Measurements from ENCODE around the gene PRPSAP2.
"Not testable (repeated sequence)": the region's sequence is repeated elsewhere in the genome, so short reads cannot be mapped to it uniquely, and the experiment has no call there.

Gene PRPSAP2

DNA sequence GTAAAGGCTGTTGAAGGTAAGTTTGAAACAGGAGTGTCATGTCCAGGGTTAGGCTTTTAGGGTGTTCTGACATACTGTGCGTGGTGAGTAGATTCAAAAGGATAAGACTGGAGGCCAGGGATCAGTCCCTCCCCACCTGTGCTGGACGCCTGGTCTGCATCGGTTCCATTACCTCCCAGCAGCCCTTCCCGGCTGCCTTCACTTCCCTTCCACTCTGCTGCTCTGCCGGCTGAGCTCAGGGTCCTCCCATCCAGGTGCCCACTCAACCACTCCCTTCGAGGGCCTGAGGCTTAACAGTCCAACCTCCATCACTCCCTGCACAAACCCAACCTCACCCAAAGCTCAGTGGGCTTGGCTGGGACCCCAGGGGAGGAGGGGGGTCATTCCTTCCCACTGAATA is 89.9 kb downstream of the PRPSAP2 start:
- DNase-seq = no peak

DNA sequence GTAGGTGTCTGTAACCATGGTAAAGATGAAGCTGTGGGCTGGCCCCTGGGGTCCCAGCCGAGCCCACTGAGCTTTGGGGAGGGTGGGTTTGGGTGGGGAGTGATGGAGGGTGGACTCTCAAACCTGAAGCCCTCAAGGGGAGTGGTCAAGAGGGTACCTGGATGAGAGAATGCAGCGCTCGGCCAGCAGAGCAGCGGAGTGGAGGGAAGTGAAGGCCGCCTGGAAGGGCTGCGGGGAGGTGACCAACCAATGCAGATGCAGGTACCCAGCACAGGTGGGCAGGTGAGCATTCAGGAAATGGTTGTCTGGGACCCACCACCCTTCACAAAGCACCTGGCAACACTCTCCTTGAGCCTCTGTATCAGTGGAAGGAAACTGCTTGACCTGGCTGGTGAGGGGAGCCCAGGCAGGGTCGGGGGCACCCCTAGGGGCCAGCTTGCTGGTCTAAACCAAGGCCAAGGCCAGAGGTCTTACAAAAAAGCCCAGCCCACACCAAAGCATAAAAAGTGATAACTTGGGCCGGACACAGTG is 90.6 kb downstream of the PRPSAP2 start:
- no peak for DNase-seq

- no peak for DNase-seq
Observed at GRCh38 chr17:18949566-18949965, 91.6 kb downstream of the PRPSAP2 start.

DNA sequence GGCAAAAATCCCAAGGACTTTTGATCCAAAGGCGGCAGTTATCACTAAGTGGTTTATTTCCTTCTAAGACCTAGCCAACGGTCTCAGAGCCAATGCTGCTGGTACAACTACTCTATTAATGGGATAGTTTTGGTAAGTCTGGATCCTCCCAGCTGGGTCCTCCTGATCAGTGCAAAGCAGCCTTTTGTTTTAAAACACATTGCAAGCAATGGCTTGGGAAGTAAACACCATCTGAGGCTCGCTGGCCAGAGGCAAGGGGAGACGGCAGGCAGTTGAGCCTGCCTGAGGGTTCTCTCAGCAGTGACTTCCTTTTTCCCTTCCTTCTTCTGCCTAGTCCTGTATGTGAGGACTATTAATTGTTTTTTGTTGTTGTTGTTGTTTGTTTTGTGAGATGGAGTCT is 92.4 kb downstream of the PRPSAP2 start:
- DNase-seq = no peak

GRCh38 chr17:18950944-18951905 is 93.3 kb downstream of the PRPSAP2 start:
- no peak for DNase-seq

DNA sequence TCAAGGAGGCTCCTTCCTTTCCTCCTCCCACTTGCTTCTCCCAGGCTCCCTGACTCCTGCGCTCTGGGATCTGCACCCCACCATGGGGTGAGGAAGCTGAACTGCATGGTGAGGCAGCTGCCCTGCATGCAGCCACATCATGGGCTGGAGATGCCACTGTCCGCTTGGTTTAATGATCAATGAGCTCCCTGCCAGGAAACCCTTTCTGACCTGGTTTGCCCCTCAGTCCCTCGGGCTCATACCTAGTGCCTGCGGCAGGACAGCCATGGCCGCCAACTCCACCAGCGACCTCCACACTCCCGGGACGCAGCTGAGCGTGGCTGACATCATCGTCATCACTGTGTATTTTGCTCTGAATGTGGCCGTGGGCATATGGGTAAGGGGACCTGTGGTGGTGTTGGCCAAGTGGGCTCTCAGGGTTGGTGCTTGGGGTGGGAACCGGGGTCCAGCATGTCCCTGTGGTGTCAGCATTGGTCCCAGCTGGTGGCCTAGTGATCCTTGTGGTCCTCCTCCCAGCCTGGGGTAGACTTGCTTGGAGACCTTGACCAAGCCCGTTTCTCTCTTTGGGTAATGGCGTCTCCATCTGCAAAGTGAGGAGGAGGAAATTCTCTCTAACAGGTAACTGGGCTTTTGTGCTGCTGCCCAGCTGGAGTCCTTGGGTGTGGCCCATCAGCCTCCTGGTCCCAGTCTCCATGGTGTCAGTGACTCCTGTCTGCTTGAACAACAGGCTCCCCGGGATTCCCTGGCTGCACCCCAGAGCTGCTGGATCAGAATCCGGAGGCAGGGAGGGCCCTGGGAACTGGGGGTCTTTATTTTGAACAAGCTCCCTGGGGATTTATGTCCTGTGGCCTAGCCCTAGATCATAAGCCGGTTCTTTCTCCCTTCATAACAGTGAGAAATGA is 94.3 kb downstream of the PRPSAP2 start, which contains the start of gene SLC5A10:
Gene SLC5A10 (plus strand): TSS at position 225 of the 902 bp plus-strand sequence. CDS start 41 bp downstream, at position 266.
- peak; percentile 58 for DNase-seq

DNA sequence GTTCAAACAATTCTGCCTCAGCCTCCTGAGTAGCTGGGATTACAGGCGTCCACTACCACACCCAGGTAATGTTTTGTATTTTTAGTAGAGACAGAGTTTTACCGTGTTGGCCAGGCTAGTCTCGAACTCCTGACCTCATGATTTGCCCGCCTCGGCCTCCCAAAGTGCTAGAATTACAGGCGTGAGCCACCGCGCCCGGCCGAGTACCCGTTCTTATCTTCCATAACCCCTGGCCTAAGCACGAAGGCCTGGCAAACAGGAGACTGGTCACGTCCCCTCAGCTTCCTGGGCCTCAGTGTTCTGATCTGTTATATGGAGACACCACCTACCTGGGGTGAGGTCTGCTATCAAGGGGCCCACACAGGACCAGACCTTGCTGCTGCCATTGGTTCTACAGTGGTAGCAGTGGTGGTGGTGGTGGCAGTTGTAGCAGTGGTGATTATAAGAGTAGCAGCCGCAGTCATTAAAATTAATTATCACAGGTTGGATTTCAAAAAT is 95.3 kb downstream of the PRPSAP2 start:
- no peak for DNase-seq

- DNase-seq = no peak
Observed at GRCh38 chr17:18954321-18954720, 96.4 kb downstream of the PRPSAP2 start.

DNA sequence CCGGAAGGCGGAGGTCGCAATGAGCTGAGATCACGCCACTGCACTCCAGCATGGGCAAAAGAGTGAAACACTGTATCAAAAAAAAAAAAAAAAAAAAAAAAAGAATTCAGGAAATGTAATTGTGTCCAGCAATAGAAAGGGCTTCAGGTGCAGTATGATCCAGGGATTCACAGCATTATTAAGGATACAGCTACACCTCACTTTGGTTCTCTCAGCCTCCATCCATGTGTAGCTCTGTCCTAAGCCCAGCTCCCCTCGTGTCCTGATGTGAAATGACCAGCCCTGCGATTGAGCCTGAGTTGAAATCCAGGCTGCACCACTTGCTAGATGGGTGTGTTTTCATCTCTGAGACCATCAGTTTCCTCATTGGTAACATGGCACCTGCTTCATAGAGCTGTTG is 97.1 kb downstream of the PRPSAP2 start:
- DNase-seq = no peak

GRCh38 chr17:18956021-18956420 is 98.1 kb downstream of the PRPSAP2 start:
- DNase-seq = not testable (repeated sequence)

DNA sequence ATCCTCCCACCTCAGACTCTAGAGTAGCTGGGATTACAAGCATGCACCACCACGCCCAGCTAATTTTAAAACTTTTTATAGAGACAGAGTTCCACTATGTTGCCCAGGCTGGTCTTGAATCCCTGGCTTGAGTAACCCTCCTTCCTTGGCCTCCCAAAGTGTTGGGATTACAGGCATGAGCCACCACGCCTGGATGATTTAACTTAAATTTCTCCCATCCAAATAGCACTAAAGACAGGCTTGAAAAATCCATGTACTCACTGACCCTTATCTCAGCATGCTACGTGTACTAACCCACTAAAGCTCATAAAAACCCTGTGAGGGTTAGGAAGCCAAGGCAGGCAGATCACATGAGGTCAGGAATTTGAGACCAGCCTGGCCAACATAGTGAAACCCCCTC is 98.7 kb downstream of the PRPSAP2 start:
- DNase-seq = no peak

GRCh38 chr17:18957831-18958230 is 99.9 kb downstream of the PRPSAP2 start:
- no peak for DNase-seq

DNA sequence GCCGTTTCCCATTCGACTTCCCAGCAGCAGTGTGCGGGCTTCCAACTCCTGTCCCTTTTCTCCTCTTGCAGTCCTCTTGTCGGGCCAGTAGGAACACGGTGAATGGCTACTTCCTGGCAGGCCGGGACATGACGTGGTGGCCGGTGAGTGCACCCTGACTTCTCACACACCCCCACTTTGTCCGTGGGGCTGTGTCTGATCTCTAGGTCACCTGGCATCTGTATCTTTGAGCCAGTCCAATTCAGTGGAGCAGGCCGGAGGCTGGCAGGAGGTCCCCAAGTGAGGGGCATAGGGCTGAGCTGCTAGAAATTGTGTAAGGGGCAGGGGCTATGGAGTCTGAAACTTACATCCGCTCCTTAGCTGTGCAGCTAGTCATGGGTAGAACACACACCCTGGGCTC is 100.7 kb downstream of the PRPSAP2 start:
- no peak for DNase-seq

- peak; percentile 10 for DNase-seq
Observed at GRCh38 chr17:18959071-18959844, 101.3 kb downstream of the PRPSAP2 start.

DNA sequence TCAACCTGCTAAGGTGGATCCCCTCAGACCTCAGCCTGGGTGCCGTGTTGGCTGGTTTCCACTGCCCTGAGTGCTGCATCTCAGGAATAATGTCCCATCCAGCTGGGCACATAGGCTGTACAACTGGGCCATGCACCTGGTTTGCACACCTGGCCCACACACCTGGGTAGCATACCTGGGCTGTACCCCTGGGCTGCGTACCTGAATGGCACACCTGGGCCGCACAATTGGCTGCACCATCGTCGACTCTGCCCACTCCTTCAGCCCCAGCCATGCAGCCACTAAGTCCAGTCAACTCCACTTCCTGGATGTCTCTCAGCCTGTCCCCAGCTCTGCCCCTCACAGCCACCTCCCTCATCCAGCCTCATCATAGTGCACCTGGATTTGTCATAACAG is 101.9 kb downstream of the PRPSAP2 start:
- peak; percentile 11 for DNase-seq

DNA sequence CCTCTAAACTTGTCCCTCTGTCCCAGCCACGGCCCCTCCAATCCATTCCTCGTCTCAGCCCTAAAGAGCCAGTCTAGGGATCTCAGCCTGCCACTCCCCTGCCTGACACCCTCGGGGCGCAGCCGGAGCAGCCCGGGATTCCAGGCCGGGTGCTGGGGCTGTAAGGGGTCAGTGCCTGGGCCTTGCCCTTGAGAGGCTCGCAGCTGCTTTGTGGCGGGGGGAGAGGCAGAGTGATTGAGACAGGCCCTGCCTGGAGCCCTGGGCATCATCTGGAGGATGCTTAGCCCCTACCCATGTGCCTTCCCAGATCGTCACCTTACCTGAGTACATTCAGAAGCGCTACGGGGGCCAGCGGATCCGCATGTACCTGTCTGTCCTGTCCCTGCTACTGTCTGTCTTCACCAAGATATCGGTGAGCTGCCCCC is 102.3 kb downstream of the PRPSAP2 start:
- DNase-seq = no peak

GRCh38 chr17:18960803-18961511 is 103.0 kb downstream of the PRPSAP2 start:
- peak; percentile 76 for DNase-seq

- peak; percentile 1 for DNase-seq
Observed at GRCh38 chr17:18961634-18962493, 103.9 kb downstream of the PRPSAP2 start.

DNA sequence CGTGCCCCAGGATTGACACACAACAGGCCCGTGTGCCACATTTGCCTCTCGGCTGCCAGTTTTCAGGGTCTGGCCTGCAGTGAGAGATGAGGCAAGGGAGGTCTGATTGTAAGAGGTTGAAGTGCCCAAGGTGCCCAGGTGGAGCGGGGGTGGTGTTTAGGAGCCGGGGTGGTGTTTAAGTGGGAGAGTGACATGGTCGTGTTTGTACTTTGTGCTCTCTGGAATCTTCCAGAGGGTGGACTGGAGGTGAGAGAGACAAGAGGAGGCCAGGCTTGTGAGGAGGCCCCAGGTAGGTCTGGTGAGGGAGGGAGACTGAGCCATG is 104.5 kb downstream of the PRPSAP2 start:
- DNase-seq = peak; percentile 3

DNA sequence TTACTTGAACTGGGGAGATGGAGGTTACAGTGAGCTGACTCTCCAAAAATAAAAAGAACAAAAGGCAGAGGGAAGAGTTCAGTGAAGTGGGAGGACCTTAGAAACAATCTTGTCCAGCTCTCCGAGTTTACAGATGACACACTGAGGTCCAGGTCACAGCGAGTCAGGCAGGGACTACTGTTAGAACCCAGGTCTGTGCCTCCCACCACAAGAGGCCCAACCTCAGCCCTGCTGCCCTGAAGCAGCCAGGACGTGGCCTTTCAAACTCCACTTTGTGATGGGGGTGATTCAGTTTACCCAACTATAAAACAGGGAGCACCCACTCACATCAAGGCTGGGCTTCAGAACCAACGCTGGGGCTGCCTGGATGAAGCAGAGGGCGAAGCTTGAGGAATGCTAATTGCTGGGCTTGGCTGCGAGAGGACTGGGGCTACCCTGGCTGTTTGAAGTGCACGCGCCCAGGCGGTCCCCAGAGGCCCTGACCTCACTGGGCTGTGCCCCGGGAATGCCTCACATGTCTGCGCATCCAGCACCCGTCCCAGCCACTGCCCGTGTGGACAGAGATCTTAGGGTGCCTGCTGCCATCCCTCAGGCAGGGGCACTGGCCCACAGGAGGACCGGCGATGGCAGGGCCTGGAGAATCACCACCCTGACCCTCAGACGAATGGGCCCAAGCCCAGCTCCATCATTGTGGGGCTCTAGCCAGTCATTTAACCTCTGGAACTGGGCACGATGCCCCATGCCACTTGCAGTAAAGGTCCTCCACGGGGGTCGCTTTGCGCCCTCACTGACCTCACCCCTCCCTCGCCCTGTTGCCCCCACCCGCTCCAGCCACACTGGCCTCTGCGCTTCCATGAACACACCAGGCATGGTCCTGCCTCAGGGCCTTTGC is 105.4 kb downstream of the PRPSAP2 start:
- DNase-seq = no peak

Data from 8988T (cell line).